HUDEP-2 (cell line): ENCODE measurements around the gene PSTPIP2.
A peak's percentile ranks its signal among the peaks of the same experiment; 100 is the strongest.

ENCODE experiments used
- DNase-seq, 76 experiments: peaks; one replicate each; lab custom pipeline; 2025; ENCODE audit not compliant: unreplicated experiment in 76 of 76; lab: John Stamatoyannopoulos, UW

The PSTPIP2 gene

GRCh38 chr18:45940724-45941123 is 131.3 kb downstream of the PSTPIP2 start:
- no peak for DNase-seq

GRCh38 chr18:45939236-45939635 is 132.8 kb downstream of the PSTPIP2 start:
- DNase-seq = peak in 57 of 76 experiments; percentile 2 to 88 (median 45)

GRCh38 chr18:45938488-45938935 is 133.5 kb downstream of the PSTPIP2 start:
- no peak for DNase-seq

GRCh38 chr18:45935591-45936335 is 136.3 kb downstream of the PSTPIP2 start:
- DNase-seq = no peak
